GM21381 (cell line): ENCODE data around the gene SSX2IP.
"Not testable (repeated sequence)": the region's sequence is repeated elsewhere in the genome, so short reads cannot be mapped to it uniquely, and the experiment has no call there.

Source experiments
- ATAC-seq: cut with Tn5 transposase; IDR thresholded peaks from one replicate; pipeline ENCODE4 v1.9.1; 2021; ENCODE audit warnings: mild to moderate bottlenecking, moderate library complexity; ENCODE audit not compliant: unreplicated experiment

Gene SSX2IP

GRCh38 chr1:84682047-84682446 lies 8.2 kb downstream of the SSX2IP start:
- no peak for ATAC-seq

- no peak for ATAC-seq
These were observed 12.7 kb downstream of the SSX2IP start for GRCh38 chr1:84677415-84678099.

- no peak for ATAC-seq
These were observed 14.6 kb downstream of the SSX2IP start for GRCh38 chr1:84675631-84676030.

GRCh38 chr1:84675106-84675505 lies 15.2 kb downstream of the SSX2IP start:
- no peak for ATAC-seq

- no peak for ATAC-seq
These were observed 15.6 kb downstream of the SSX2IP start for GRCh38 chr1:84674705-84675104.

- no peak for ATAC-seq
These were observed 16.2 kb downstream of the SSX2IP start for GRCh38 chr1:84674021-84674420.

GRCh38 chr1:84672080-84672854 lies 18.0 kb downstream of the SSX2IP start:
- no peak for ATAC-seq

- ATAC-seq = no peak
These were observed 20.4 kb downstream of the SSX2IP start for GRCh38 chr1:84669831-84670230.

GRCh38 chr1:84668185-84668584 lies 22.1 kb downstream of the SSX2IP start:
- no peak for ATAC-seq

- no peak for ATAC-seq
These were observed 24.5 kb downstream of the SSX2IP start for GRCh38 chr1:84665703-84666317.

GRCh38 chr1:84653130-84653677 lies 37.1 kb downstream of the SSX2IP start:
- no peak for ATAC-seq

- no peak for ATAC-seq
These were observed 45.8 kb downstream of the SSX2IP start for GRCh38 chr1:84644472-84644871.

GRCh38 chr1:84643183-84643582 lies 47.1 kb downstream of the SSX2IP start:
- ATAC-seq = no peak

GRCh38 chr1:84642774-84643173 lies 47.5 kb downstream of the SSX2IP start:
- no peak for ATAC-seq

GRCh38 chr1:84639731-84640130 lies 50.5 kb downstream of the SSX2IP start:
- not testable (repeated sequence) for ATAC-seq

GRCh38 chr1:84635429-84635828 lies 54.8 kb downstream of the SSX2IP start:
- ATAC-seq = no peak

- ATAC-seq = no peak
These were observed 55.6 kb downstream of the SSX2IP start for GRCh38 chr1:84634536-84635205.

GRCh38 chr1:84632673-84633434 lies 57.4 kb downstream of the SSX2IP start:
- no peak for ATAC-seq

GRCh38 chr1:84632137-84632536 lies 58.1 kb downstream of the SSX2IP start:
- ATAC-seq = no peak

GRCh38 chr1:84624876-84625275 lies 65.4 kb downstream of the SSX2IP start:
- ATAC-seq = no peak
